HUDEP-2 (cell line): Measurements from ENCODE around the gene WAS.
"Not testable (repeated sequence)": the region's sequence is repeated elsewhere in the genome, so short reads cannot be mapped to it uniquely, and the experiment has no call there.

Experiments used
- DNase-seq, 76 experiments: peaks; one replicate each; lab custom pipeline; 2025; ENCODE audit not compliant: unreplicated experiment in 76 of 76; lab: John Stamatoyannopoulos, UW

WAS gene

GRCh38 chrX:48683411-48683982 lies at the start of gene WAS:
TSS of gene WAS (plus strand) at chrX:48683799. CDS start at chrX:48683854, 55 bp downstream.
- DNase-seq: peak in 3 of 76 experiments; percentile 4 to 28 (median 20)

GRCh38 chrX:48636301-48636700 lies 47.3 kb upstream of the WAS start:
- no peak for DNase-seq

DNA sequence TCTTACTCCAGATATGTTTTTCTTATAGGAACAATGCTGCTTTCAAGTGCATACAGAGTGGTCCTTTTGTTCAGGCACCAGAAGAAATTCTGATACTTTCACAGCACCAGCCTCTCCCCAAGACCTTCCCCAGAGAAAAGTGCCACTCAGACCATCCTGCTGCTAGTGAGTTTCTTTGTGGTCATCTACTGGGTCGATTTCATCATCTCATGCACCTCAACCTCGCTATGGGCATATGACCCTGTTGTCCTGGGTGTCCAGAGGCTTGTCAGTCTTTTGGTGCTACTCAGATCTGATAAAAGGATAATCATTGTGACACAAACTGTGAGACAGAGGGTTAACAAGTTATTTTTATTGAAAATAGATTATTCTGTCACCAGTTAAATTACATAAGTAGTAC lies 46.8 kb upstream of the WAS start:
- no peak for DNase-seq

GRCh38 chrX:48645669-48646068 lies 37.9 kb upstream of the WAS start:
- DNase-seq: no peak

- DNase-seq: peak in 27 of 76 experiments; percentile 0 to 32 (median 2)
Observed at GRCh38 chrX:48648336-48648751, 35.3 kb upstream of the WAS start.

DNA sequence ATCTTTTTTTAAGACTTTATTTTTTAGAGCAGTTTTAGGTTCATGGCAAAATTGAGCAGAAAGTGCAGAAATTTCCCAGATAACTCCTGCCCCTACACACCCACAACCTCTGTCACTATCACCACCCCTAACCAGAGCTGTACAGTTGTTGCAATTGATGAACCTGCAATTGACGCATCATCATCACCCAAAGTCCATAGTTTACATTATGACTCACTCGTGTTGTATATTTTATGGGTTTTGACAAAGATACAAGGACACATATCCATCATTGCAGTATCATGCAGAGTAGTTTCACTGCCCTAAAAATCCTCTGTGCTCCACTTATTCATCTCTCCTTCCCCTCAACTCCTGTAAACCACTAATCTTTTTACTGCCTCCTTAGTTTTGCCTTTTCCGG lies 34.5 kb upstream of the WAS start:
- DNase-seq: no peak

GRCh38 chrX:48652055-48652579 lies 31.5 kb upstream of the WAS start:
- not testable (repeated sequence) for DNase-seq

- not testable (repeated sequence) for DNase-seq
Observed at GRCh38 chrX:48654746-48655145, 28.9 kb upstream of the WAS start.

GRCh38 chrX:48659686-48660085 lies 23.9 kb upstream of the WAS start:
- not testable (repeated sequence) for DNase-seq

DNA sequence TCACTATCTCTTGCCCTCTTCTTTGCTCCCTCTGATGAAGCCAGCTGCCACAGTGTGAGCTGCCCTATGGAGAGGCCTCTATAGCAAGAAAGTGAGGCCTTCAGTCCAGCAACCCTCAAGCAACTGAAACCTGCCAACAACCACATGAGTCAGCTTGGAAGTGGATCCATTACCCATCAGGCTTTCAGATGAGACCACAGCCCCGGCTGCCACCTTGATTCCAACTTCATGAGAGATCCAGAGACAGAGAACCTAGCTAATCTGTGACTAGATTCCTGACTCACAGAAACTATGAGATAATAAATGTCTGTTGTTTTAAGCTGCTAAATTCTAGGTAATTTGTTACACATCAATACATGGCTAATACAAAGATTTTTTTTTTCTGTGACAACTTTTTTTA lies 20.4 kb upstream of the WAS start:
- no peak for DNase-seq

GRCh38 chrX:48664156-48664555 lies 19.4 kb upstream of the WAS start:
- DNase-seq: no peak

- no peak for DNase-seq
Observed at GRCh38 chrX:48665991-48666390, 17.6 kb upstream of the WAS start.

- DNase-seq: no peak
Observed at GRCh38 chrX:48666649-48667048, 16.9 kb upstream of the WAS start.

DNA sequence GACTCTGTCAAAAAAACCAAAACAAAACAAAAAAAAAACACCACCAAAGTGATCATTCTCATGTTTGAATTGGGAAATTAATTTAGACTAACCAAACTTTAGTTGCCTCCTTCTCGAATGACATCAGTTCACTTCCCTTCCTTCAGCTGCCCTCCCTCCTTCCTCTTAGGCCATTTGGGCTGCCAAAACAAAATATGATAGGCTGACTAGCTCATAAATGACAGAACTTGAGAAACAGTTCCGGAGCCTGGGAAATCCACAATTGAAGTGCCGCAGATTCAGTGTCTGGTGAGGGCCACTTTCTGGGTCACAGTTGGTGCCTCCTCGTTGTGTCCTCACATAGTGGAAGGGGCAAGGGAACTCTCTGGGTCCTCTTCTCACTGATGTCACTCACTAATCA lies 16.1 kb upstream of the WAS start:
- DNase-seq: no peak

- not testable (repeated sequence) for DNase-seq
Observed at GRCh38 chrX:48668187-48668586, 15.4 kb upstream of the WAS start.

- peak in 74 of 76 experiments; percentile 16 to 90 (median 81) for DNase-seq
Observed at GRCh38 chrX:48676106-48676892, 7.3 kb upstream of the WAS start.

DNA sequence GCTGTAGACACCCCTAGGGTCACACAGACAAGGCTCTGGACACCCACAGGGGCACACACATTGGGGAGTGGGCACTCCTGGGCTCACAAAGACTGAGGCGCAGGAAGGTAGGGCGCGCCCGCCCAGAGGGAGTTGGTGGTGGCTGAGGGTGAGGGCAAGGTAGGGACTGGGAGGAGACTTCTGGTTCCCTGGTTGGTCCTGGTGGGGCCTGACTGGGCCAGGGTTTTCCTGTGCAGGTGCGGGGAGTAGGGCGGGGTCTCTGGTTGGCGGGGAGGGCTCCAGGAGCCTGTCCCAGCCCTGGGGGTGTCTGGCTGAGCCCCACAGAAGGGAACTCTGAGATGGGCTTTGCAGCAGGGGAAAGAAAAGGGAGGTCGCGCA lies 6.7 kb upstream of the WAS start:
- no peak for DNase-seq

GRCh38 chrX:48677516-48677915 lies 6.1 kb upstream of the WAS start:
- DNase-seq: no peak

- DNase-seq: peak in 50 of 76 experiments; percentile 0 to 65 (median 20)
Observed at GRCh38 chrX:48680467-48680866, 3.1 kb upstream of the WAS start.

DNA sequence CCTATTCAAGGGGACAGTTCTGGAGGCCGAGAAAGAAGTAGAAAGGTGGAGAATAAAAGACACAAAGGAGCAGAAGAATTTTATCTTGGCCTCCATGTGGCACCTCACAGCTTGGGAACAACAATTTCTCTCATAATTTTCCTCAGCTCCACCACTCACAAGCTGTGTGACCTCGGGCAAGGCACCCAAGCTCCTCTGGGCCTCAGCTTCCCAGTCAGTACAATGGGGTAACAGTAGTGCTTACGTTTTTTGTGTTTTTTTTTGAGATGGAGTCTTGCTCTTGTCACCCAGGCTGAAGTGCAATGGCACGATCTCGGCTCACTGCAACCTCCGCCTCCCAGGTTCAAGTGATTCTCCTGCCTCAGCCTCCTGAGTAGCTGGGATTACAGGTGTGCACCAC lies 2.7 kb upstream of the WAS start:
- DNase-seq: not testable (repeated sequence)

- no peak for DNase-seq
Observed at GRCh38 chrX:48681539-48682183, 1.9 kb upstream of the WAS start.
